Ecto neural progenitor cell (in vitro differentiated cells): ENCODE measurements around the gene SNHG17.
"Not testable (repeated sequence)": the region's sequence is repeated elsewhere in the genome, so short reads cannot be mapped to it uniquely, and the experiment has no call there.

Source experiments
- DNase-seq: peaks from one replicate; pipeline ENCODE4 v3.0.0-alpha.2; 2018; ENCODE audit warnings: low spot score

Gene SNHG17

DNA sequence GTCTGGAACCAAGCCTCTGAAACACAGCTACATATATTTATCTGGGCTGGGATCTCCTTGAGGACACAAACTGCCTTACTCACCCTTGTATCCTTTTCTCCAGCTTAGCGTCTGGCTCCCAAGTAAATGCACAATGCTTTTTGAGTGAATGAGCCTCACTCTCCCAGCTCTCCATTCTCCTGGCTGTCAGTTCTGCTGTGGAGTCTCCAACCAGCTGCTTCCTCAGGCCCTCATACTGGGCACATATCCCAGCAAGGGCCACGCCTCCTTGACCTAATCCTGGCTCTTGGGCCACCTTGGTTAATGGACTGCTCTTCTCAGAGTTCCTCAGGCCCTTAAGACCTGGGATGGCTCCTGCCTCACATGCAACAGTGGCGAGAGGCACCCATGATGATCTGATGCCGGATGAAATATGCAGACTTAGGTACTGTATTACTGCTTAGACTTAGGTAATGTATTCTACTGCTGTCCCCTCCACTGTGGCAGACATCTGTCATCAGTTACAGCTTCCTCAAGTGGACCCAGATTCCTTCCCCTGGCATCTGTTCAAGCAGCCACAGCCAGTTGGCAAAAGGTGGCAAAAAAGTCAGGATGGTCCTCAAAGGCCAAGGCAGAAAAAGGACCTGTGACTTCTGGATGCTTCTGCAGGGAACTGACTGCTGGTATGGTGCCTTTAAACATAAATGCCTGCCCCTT is 16.5 kb downstream of the SNHG17 start:
- DNase-seq = no peak

- DNase-seq = no peak
Measured at GRCh38 chr20:38414769-38415450, 20.2 kb downstream of the SNHG17 start.

DNA sequence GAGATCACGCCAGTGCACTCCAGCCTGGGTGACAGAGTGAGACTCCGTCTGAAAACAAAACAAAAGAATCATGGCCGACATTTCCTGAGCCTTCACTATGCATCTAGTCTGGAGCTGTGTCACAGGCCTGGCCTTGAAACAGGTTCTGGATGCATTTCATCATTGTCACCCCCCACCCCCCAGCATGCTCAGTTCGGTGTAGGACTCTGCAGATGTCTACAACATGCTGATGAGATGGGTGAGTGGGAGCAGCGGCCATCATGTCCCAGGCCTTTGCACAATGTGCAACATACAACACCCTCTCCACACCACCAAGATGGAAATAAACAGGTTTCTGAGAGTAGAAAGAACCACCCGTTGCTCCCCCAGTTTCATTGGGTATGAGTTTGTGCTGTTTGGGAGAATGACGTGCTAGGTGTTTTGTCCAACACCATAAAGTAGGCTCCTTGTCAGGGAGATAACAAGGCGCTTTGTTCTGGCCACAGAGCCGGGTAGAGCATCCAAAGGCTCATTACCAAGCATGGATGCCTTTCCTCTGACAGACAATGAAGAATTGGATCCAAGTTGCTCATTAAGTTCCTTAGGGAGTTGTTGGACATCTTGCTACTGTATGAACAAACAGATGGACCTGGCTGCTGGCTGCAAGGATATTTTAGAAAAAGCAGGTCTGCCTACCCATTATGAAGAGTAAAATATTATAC is 22.1 kb downstream of the SNHG17 start:
- DNase-seq = no peak

DNA sequence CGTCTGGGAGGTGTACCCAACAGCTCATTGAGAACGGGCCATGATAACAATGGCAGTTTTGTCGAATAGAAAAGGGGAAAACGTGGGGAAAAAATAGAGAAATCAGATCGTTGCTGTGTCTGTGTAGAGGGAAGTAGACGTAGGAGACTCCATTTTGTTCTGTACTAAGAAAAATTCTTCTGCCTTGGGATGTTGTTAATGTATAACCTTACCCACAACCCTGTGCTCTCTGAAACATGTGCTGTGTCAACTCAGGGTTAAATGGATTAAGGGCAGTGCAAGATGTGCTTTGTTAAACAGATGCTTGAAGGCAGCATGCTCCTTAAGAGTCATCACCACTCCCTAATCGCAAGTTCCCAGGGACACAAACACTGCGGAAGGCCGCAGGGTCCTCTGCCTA is 27.3 kb downstream of the SNHG17 start:
- not testable (repeated sequence) for DNase-seq

- DNase-seq = no peak
Measured at GRCh38 chr20:38407321-38407720, 27.8 kb downstream of the SNHG17 start.

- DNase-seq = no peak
Measured at GRCh38 chr20:38406476-38406875, 28.7 kb downstream of the SNHG17 start.

- no peak for DNase-seq
Measured at GRCh38 chr20:38405132-38405531, 30.0 kb downstream of the SNHG17 start.

DNA sequence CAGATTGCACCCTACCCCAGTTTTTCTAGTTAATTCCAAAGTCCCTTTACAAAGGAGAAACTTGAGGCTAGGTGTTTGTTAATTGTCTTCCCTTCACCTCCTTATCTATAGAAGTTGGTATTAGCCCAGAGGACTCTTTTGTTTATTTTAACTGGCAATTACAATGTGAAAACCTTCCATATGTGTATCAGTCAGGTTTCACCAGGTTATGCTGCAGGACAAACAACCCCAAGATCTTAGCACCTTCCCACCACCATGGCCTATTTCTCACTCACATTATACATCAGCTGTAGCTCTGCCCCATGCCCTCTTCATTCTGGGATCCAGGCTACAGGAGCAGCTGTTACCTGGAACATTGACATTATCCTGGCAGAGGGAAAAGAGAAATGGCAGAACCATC is 31.1 kb downstream of the SNHG17 start:
- no peak for DNase-seq

- DNase-seq = no peak
Measured at GRCh38 chr20:38402816-38403215, 32.3 kb downstream of the SNHG17 start.

GRCh38 chr20:38402089-38402488 is 33.0 kb downstream of the SNHG17 start:
- DNase-seq = no peak

DNA sequence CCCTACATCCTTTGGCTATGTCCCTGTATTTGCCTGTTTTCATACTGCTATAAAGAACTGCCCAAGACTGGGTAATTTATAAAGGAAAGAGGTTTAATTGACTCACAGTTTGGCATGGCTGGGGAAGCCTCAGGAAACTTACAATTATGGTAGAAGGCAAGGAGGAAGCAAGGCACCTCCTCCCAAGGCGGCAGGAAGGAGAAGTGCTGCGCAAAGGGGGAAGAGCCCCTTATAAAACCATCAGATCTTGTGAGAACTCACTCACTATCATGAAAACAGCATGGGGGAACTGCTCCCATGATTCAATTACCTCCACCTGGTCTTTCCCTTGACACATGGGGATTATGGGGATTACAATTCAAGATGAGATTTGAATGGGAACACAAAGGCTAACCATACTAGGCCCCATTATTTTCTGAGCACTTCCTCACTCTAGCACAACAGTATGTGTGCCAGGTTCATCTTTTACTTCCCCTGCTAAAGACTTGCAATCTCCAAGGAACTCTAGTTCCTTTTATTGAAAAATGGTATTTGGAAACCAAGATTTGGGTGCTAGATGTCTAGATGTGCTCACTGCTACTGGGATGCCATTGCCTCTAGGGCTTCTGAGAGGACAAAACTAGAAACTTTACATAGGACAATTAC is 39.3 kb downstream of the SNHG17 start:
- DNase-seq = not testable (repeated sequence)

DNA sequence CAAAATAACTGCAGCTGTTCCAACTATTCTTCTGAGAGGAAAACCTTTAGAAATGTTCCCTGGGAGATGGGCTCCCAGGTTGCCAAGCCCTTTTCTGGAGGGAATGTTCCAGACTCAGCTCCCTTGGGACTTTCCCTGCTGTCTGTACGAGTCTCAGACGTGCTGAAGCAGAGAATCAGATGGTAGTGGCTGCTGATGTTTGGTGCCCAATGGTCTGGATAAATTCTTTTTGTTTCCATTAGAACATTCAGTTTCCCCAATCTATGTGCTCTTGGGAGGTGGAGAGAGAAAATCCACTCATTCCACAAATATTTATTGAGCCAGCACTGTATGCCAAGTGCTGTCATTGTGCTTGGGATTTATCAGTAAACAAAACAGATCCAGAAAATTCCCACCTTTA is 40.0 kb downstream of the SNHG17 start:
- no peak for DNase-seq

GRCh38 chr20:38393259-38393658 is 41.9 kb downstream of the SNHG17 start:
- no peak for DNase-seq

DNA sequence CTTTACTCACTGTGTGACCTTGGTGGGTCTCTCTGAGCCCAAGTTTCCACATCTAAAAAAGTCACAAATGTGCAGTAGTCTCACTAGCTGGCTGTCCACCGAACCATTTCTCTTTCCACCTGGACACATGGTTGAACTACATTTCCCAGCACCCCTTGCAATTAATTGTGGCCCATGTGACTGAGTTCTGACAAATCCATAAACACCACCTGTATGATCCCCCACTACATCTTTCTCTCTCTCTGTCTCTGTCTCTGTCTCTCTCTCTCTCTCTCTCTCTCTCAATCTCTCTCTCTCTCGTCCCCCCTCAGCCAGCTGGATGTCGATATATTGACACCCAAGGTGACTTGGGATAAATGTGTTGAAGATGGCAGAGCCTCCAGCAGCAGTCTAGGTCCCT is 42.8 kb downstream of the SNHG17 start:
- no peak for DNase-seq

DNA sequence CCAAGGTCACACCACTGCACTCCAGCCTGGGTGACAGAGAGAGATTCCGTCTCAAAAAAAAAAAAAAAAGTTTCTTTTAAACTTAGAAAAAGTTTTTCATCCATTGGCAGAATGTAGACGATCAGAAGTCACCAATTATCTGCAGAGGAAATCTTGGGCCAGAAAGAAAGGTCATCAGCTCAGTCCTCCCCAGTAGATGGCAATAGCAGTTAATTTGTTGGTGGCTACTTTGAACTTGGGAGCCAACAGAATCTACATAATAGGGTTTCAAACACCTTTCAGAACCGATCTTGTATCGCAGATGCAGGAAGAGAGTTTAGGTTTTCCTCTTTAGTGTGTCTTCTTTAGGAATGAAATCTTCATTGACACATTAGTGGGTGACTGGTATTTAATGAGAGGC is 47.2 kb downstream of the SNHG17 start:
- DNase-seq = no peak

DNA sequence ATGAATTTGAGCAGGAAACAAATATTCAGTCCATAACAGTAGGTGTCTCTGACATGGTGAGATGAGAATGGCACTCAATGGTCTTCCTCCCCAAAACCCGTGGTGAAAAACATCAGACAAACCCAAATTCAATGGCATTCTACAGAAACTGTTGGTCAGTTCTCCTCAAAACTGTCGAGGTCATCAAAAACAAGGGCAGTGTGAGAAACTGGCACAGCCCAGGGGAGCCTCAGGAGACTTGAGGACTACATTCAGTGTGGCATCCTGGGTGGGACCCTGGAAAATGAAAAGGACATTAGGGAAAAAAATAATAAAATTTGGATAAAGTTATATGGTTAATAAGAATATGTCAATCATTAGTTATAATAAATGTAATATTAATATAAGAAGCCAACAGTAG is 48.3 kb downstream of the SNHG17 start:
- DNase-seq = no peak

DNA sequence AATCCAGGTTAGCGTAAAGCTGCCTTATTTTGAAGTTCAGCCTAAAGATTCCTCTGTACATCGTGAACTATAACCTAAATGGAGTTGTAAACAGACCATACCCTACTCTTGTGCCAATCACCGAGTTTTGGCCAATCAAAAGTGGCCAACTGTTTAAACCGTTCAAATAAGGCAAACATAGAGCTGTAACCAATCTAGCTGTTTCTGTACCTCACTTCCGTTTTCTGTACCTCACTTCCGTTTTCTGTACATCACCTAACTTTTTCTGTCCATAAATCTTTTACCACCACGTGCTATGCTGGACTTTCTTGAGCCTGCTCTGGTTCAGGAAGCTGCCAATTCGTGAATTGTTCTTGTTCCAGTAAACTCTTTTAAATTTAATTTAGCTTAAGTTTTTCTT is 49.1 kb downstream of the SNHG17 start:
- DNase-seq = no peak

- no peak for DNase-seq
Measured at GRCh38 chr20:38383147-38383546, 52.0 kb downstream of the SNHG17 start.

GRCh38 chr20:38377838-38378237 is 57.3 kb downstream of the SNHG17 start:
- not testable (repeated sequence) for DNase-seq

DNA sequence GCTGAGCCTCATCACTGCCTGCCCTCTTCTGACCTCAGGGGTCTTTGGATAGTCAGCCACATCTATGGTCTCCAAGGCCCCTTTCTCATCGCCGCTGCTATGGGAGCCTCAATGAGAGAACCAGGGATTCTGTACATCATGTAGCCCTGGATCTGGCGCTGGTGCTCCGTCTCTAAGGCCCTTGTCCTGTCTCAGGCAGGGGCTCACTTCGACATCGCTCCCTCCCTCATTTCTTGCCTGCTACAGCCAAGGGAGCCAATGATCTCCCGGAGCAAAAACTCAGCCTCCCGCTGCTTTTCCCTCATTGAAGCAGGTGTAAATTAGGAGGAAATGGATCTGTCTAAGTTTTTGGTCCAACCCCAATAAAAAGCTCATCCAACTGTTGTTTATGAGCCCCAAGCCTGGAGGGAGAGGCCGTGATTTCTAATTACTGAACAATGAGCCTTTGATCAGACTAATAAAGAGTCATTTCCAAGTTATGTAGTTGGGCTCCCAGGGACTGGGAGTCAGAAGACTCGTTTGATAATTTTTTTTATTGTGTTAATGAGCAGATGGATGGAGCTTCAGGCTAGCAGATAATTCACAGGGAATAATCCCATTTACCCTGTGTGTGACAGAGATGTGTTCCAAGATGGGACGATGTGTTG is 58.0 kb downstream of the SNHG17 start:
- DNase-seq = no peak

DNA sequence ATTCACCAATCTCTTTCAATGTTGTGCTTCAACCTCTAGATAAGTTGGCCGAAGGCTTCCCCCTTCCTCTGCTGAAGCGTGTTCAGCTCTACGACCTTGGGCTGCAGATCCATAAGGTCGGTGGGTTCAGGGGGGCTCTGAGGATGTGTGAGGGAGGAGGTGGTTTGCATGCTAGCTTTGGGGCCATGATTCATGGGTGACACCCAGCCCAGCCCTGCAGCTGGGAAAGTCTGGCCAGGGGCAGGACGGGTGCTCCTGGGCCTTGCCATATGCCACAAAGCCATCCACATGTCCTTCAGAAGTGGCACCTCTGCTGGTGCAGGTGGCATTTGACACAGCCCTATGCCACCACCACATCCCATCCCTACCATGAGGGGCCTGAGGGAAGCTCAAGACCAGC is 61.2 kb downstream of the SNHG17 start:
- DNase-seq = no peak

DNA sequence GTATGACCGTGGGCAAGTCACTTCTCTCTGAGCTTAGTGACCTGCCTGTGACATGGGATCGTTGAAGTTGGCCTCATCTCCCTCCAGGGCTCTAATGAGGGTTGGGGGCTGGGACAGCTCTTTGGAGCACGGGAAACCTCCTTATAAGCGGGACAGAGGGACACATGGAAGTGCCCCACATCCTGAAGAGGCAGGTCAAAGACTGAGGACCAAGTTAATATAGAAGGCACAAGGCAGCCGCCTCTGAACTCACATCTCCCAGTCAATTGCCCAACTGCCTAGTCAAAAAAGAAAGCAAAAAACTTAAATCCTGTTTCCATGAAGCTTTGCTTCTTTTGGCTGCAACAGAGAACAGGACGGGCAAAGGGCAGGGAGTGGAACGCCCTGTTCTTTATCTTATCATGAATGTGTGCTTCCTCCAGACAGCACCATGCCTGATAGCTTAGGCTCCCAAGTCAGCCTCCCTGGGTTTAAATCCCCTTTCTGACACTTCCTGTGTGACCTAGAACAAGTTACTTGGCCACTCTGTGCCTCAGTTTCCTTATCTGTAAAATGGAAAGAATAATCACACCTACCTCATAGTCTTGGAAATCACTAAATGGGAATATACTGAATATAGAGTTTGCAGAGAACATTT is 61.8 kb downstream of the SNHG17 start:
- no peak for DNase-seq
